HEK293 (cell line): ENCODE measurements around the gene ZNF527.

Experiments used
- CTCF ChIA-PET: fragments of 350-600 bp; formaldehyde crosslinking; extraction: SDS; loops from one replicate; lab custom pipeline; 2021; ENCODE audit warnings: antibody characterized with exemption; lab: Yijun Ruan, JAX
- POLR2A ChIA-PET: fragments of 300-600 bp; formaldehyde crosslinking; extraction: SDS; loops from one replicate; lab custom pipeline; 2020; ENCODE audit warnings: antibody characterized with exemption, inconsistent platforms; lab: Yijun Ruan, JAX
- H3K27ac ChIP-seq: fragments of 200-500 bp; sonication (Bioruptor generic); 2 replicates; pipeline ENCODE4 v1.5.1; 2014; ENCODE audit warnings: low read depth, low read length, control low read depth, inconsistent platforms; ENCODE audit errors: extremely low read depth
- H3K36me3 ChIP-seq, 2 experiments: fragments of 200-500 bp in 1 of 2; sonication (Bioruptor generic) in 1 of 2; 1 replicate in 1 of 2; 2 replicates in 1 of 2; pipeline ENCODE4 v1.5.1; 2014 to 2017; ENCODE audit warnings: inconsistent platforms in 2 of 2, low read length in 2 of 2; ENCODE audit not compliant: control insufficient read depth in 2 of 2, insufficient read depth in 1 of 2
- H3K4me1 ChIP-seq: fragments of 200-500 bp; sonication (Bioruptor generic); 2 replicates; pipeline ENCODE4 v1.5.1; 2014; ENCODE audit warnings: mild to moderate bottlenecking, low read length, inconsistent platforms; ENCODE audit not compliant: control insufficient read depth, insufficient read depth
- H3K4me3 ChIP-seq: 2 replicates; pipeline ENCODE4 v1.5.1; 2011; ENCODE audit warnings: low read depth, mild to moderate bottlenecking, control low read depth, low read length, moderate library complexity
- H3K9me3 ChIP-seq: fragments of 200-500 bp; sonication (Bioruptor generic); 2 replicates; pipeline ENCODE4 v1.5.1; 2014; ENCODE audit warnings: low read depth, low read length, inconsistent platforms; ENCODE audit not compliant: control insufficient read depth, insufficient read depth
- AEBP2 ChIP-seq: fragments of 450-650 bp; formaldehyde crosslinking; IDR thresholded peaks from 2 replicates; pipeline ENCODE4 v1.5.1; 2016; ENCODE audit warnings: missing biosample characterization, missing genetic modification characterization, borderline replicate concordance
- BCL11A ChIP-seq: fragments of 450-650 bp; formaldehyde crosslinking; IDR thresholded peaks from 2 replicates; pipeline ENCODE4 v1.5.1; 2016; ENCODE audit warnings: low read depth, missing biosample characterization, missing genetic modification characterization
- BCL11B ChIP-seq: fragments of 450-650 bp; formaldehyde crosslinking; IDR thresholded peaks from 2 replicates; pipeline ENCODE4 v1.5.1; 2016; ENCODE audit warnings: low read depth, missing biosample characterization, missing genetic modification characterization
- GLI4 ChIP-seq: fragments of 450-650 bp; formaldehyde crosslinking; IDR thresholded peaks from 2 replicates; pipeline ENCODE4 v1.5.1; 2016; ENCODE audit warnings: missing biosample characterization, missing genetic modification characterization
- KLF7 ChIP-seq: fragments of 450-650 bp; formaldehyde crosslinking; IDR thresholded peaks from 2 replicates; pipeline ENCODE4 v1.5.1; 2016; ENCODE audit warnings: missing biosample characterization, missing genetic modification characterization, borderline replicate concordance
- MYNN ChIP-seq: fragments of 450-650 bp; formaldehyde crosslinking; IDR thresholded peaks from 2 replicates; pipeline ENCODE4 v1.5.1; 2016; ENCODE audit warnings: missing biosample characterization, missing genetic modification characterization, borderline replicate concordance
- PBX3 ChIP-seq: sonication (generic); formaldehyde crosslinking; IDR thresholded peaks from 2 replicates; pipeline ENCODE4 v1.8.1; 2022; ENCODE audit warnings: mild to moderate bottlenecking, moderate library complexity, missing genetic modification reagents
- PRDM1 ChIP-seq: fragments of 450-650 bp; formaldehyde crosslinking; IDR thresholded peaks from 2 replicates; pipeline ENCODE4; 2016; ENCODE audit warnings: missing biosample characterization, missing genetic modification characterization
- PRDM10 ChIP-seq: fragments of 450-650 bp; formaldehyde crosslinking; IDR thresholded peaks from 2 replicates; pipeline ENCODE4 v1.5.1; 2016; ENCODE audit warnings: missing biosample characterization, missing genetic modification characterization
- PRDM6 ChIP-seq: fragments of 450-650 bp; formaldehyde crosslinking; IDR thresholded peaks from 2 replicates; pipeline ENCODE4 v1.5.1; 2017; ENCODE audit warnings: missing biosample characterization, missing genetic modification characterization
- ZBTB17 ChIP-seq: fragments of 450-650 bp; formaldehyde crosslinking; IDR thresholded peaks from 2 replicates; pipeline ENCODE4 v1.5.1; 2016; ENCODE audit warnings: missing biosample characterization, missing genetic modification characterization
- ZFP69B ChIP-seq: fragments of 450-650 bp; formaldehyde crosslinking; IDR thresholded peaks from 2 replicates; pipeline ENCODE4 v1.5.1; 2016; ENCODE audit warnings: missing biosample characterization, missing genetic modification characterization
- ZNF133 ChIP-seq: fragments of 450-650 bp; formaldehyde crosslinking; IDR thresholded peaks from 2 replicates; pipeline ENCODE4 v1.5.1; 2016; ENCODE audit warnings: missing biosample characterization, missing genetic modification characterization
- ZNF140 ChIP-seq: fragments of 450-650 bp; formaldehyde crosslinking; IDR thresholded peaks from 2 replicates; pipeline ENCODE4 v1.5.1; 2016; ENCODE audit warnings: missing biosample characterization, missing genetic modification characterization
- ZNF169 ChIP-seq: fragments of 450-650 bp; formaldehyde crosslinking; IDR thresholded peaks from 2 replicates; pipeline ENCODE4 v1.5.1; 2016; ENCODE audit warnings: missing biosample characterization, missing genetic modification characterization
- ZNF175 ChIP-seq: fragments of 450-650 bp; formaldehyde crosslinking; IDR thresholded peaks from 2 replicates; pipeline ENCODE4 v1.5.1; 2016; ENCODE audit warnings: missing biosample characterization, missing genetic modification characterization
- ZNF18 ChIP-seq: fragments of 450-650 bp; formaldehyde crosslinking; IDR thresholded peaks from 2 replicates; pipeline ENCODE4 v1.5.1; 2016; ENCODE audit warnings: missing biosample characterization, missing genetic modification characterization
- ZNF239 ChIP-seq: fragments of 450-650 bp; formaldehyde crosslinking; IDR thresholded peaks from 2 replicates; pipeline ENCODE4 v1.5.1; 2016; ENCODE audit warnings: missing biosample characterization, missing genetic modification characterization
- ZNF26 ChIP-seq: fragments of 450-650 bp; formaldehyde crosslinking; IDR thresholded peaks from 2 replicates; pipeline ENCODE4 v1.5.1; 2016; ENCODE audit warnings: missing biosample characterization, missing genetic modification characterization
- ZNF391 ChIP-seq: fragments of 450-650 bp; formaldehyde crosslinking; IDR thresholded peaks from 2 replicates; pipeline ENCODE4 v1.5.1; 2016; ENCODE audit warnings: low read depth, missing biosample characterization, missing genetic modification characterization, borderline replicate concordance
- ZNF394 ChIP-seq: fragments of 450-650 bp; formaldehyde crosslinking; IDR thresholded peaks from 2 replicates; pipeline ENCODE4 v1.5.1; 2016; ENCODE audit warnings: missing biosample characterization, missing genetic modification characterization, mild to moderate bottlenecking, moderate library complexity, borderline replicate concordance
- ZNF501 ChIP-seq: fragments of 450-650 bp; formaldehyde crosslinking; IDR thresholded peaks from 2 replicates; pipeline ENCODE4 v1.5.1; 2016; ENCODE audit warnings: missing biosample characterization, missing genetic modification characterization
- ZNF621 ChIP-seq: fragments of 450-650 bp; formaldehyde crosslinking; IDR thresholded peaks from 2 replicates; pipeline ENCODE4 v1.5.1; 2017; ENCODE audit warnings: missing biosample characterization, missing genetic modification characterization
- ZNF623 ChIP-seq: fragments of 450-650 bp; formaldehyde crosslinking; IDR thresholded peaks from 2 replicates; pipeline ENCODE4 v1.5.1; 2016; ENCODE audit warnings: missing biosample characterization, missing genetic modification characterization
- ZNF626 ChIP-seq: fragments of 450-650 bp; sonication (Bioruptor Pico); formaldehyde crosslinking; IDR thresholded peaks from 2 replicates; pipeline ENCODE4 v1.5.1; 2018; ENCODE audit warnings: missing biosample characterization, missing genetic modification characterization, inconsistent platforms
- ZNF701 ChIP-seq: fragments of 450-650 bp; formaldehyde crosslinking; IDR thresholded peaks from 2 replicates; pipeline ENCODE4 v1.5.1; 2016; ENCODE audit warnings: missing biosample characterization, missing genetic modification characterization

The ZNF527 gene

GRCh38 chr19:37401078-37401477, 30.2 kb downstream of the ZNF527 start:
- Histone ChIP-seq H3K27ac (no peak overlapping the region), H3K4me1 (no peaks in the 10 kb centered on the region), H3K9me3 (peaks cover 38% of the 10 kb centered on the region), H3K36me3 (no peaks in the 10 kb centered on the region; a peak in 1 of 3 replicates)
- TF ChIP-seq ZNF701 (tag by site-specific recombination) (no peak), PRDM6 (no peak), ZNF623 (tag by site-specific recombination) (no peak), GLI4 (tag by site-specific recombination) (no peak), PRDM10 (tag by site-specific recombination) (no peak), ZNF239 (no peak), ZNF626 (tag by site-specific recombination) (no peak), ZNF169 (tag by site-specific recombination) (no peak), PBX3 (CRISPR knock-in tag) (no peak), ZNF18 (no peak), ZNF133 (tag by site-specific recombination) (no peak), PRDM1 (tag by site-specific recombination) (no peak), KLF7 (tag by site-specific recombination) (no peak), ZBTB17 (tag by site-specific recombination) (no peak), ZNF391 (no peak), ZNF175 (tag by site-specific recombination) (no peak), ZNF501 (tag by site-specific recombination) (no peak), ZNF394 (tag by site-specific recombination) (no peak)
- TF ChIP-seq, all 188 proteins: peak for 0
- H3K4me3 ChIP-seq = no peak overlapping the region
- ChIA-PET POLR2A (interaction anchor here (0.8 to 1.5 kb wide), 2 partner anchors 23 to 30 kb away, joined by 3 to 4 read pairs; partner anchors contain the start of gene ZNF527), CTCF (interaction anchor here (0.6 kb wide), 1 partner anchor 97 kb away, joined by 6 read pairs; no protein-coding TSS in a partner anchor)

- no peak overlapping the region for H3K27ac ChIP-seq
- H3K4me1 ChIP-seq = no peaks in the 10 kb centered on the region
- POLR2A ChIA-PET = interaction anchor here (1.6 kb wide), 1 partner anchor 64 kb away, joined by 3 read pairs; the partner anchor contains the start of gene ZNF569
- H3K4me3 ChIP-seq = no peak overlapping the region
- peaks cover 40% of the 10 kb centered on the region for H3K9me3 ChIP-seq
- no peaks in the 10 kb centered on the region for H3K36me3 ChIP-seq
- CTCF ChIA-PET = interaction anchor here (0.6 to 1.0 kb wide), 3 partner anchors 39 to 764 kb away, joined by 3 read pairs; no protein-coding TSS in a partner anchor
- TF ChIP-seq ZFP69B = no peak
- no peak for TF ChIP-seq AEBP2 (tag by site-specific recombination)
- no peak for TF ChIP-seq ZNF140 (tag by site-specific recombination)
- no peak for TF ChIP-seq ZNF26 (tag by site-specific recombination)
- no peak for TF ChIP-seq ZNF621 (tag by site-specific recombination)
- no peak for TF ChIP-seq MYNN (tag by site-specific recombination)
- no peak for TF ChIP-seq BCL11B (tag by site-specific recombination)
- TF ChIP-seq BCL11A (tag by site-specific recombination) = no peak
Observed at GRCh38 chr19:37403403-37403802, 32.5 kb downstream of the ZNF527 start.
